ENCODE results near the gene ICA1.

The ICA1 gene

DNA sequence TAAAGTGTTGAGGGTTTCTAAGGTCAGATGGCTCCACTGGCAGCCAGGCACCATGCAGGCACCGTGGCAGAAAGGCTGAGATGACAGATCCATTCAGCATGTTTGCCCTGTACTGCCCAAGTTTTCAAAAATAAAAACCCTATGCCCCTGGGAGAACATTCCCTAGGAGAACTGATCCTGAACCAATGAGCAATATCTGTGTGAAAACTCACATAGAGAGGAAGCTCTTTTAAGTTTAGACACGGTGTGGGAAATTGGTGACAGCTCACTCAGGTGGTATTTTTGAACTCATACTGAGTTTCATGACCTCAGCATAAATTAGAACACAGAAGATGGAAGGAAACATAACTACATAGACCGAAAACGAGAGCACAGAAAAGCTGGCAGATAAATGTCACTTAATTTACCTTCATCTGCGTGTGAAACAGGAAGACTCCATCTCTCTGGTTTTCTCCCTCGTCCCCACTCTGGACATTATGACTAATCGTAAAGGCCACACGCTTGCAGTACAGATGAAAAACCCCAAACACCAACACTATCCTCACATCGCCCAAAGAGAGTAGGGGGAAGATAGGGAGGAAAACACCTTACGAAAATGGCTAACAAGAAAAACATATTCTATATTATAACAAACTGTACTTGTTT, 127.8 kb downstream of the ICA1 start:
- DNase-seq = no peak

DNA sequence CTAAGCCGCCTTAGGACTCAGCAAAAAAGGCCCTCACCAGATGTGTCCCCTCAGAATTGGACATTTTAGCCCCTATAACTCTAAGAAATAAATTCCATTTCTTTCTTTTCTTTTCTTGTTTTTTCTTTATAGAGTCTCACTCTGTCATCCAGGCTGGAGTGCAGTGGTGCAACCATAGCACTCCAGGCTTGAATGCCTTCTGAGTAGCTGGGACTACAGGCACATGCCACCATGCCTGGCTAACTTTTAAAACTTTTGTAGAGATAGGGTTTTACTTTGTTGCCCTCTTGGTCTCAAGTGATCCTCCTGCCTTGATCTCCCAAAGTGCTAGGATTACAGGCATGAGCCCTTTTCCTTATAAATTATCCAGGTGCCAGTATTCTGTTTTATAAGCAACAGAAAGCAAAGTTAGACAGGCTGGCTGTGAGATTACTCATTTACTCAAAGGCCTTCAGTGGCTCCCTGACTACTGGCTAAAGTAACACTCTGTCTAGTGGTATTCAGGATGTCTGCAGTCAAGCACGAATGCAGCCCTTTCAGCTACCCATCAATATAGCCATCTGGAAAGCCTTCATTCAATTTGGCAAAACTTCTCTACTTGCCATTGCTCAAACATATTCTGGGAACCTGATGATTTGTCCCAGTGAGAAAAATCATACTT, 128.6 kb downstream of the ICA1 start:
- DNase-seq = no peak

DNA sequence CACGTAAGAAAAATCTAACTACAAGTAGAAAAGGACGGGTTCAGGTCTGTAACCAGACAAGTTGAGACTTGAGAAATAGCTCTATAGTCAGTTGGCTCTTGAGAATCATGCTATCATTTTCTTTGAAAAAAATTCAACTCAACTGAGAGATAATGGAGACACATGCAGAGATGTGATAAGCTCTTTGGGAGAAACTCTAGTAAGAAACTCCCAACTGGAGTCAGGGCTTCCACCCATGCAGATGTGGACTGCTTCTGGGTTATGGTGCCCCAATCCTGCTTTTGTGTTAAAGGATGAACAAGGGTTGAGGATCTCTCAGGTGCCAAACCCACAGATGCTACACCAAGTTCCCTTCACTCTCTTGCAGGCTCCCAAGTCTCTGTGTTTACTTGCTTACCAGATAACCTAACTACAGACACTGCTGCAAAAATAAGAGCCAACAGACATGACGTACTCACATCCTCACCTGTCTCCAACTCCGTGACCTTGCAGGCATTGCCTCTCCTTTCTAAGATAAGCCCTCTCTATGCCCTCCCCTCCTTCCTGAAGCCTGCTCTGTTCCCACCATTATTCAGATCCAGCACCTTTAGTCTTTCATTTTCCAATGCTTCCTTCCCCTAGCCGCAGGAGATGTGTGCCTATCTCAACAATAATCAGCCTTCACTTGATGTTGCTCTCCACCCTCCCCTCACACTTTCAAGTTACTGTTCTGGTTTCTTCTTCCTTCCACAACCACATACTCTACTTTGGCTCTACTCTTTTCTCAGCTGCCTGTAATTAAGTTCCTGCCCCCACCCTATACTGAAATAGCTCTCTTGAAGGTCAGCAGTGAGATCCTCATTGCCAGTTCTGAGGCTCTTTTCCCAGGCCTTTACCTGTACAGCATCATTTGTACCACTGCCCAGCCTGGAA, 130.0 kb downstream of the ICA1 start:
- no peak for DNase-seq

DNA sequence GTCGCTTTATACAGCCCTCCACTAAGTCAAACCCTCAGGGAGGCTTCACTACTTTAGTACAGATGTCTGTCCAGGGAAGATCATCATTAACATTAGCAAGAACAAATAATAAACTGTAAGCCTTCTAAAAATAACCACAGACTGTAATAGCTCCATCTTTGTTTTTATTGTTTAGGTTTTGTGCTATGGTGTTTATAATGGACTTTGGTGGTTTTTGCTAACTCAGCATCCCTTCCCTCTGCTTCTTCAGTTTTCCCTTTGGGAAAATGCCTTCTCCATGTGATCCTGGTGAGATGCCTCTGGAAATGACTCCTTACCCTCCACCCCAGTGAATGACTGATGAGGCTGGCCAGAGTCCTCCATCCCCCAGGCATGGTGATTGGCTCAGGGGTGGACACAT, 131.3 kb downstream of the ICA1 start:
- DNase-seq = no peak

DNA sequence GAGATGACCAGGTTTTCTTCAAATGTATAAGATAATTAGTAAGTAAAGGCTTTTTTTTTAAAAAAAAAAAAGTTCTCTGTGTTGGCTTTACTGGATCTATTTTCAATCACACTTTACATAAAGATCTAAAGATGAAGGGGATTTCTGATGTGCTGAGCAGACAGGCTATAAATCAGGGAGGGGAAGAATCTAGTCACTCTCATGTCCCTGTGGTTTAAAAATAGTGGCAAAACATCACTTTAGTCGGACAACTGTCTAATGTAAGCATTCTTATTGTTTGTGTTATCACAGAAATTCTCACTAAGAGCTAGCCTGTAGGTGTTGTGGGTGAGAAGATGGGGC, 132.7 kb downstream of the ICA1 start:
- DNase-seq = no peak

DNA sequence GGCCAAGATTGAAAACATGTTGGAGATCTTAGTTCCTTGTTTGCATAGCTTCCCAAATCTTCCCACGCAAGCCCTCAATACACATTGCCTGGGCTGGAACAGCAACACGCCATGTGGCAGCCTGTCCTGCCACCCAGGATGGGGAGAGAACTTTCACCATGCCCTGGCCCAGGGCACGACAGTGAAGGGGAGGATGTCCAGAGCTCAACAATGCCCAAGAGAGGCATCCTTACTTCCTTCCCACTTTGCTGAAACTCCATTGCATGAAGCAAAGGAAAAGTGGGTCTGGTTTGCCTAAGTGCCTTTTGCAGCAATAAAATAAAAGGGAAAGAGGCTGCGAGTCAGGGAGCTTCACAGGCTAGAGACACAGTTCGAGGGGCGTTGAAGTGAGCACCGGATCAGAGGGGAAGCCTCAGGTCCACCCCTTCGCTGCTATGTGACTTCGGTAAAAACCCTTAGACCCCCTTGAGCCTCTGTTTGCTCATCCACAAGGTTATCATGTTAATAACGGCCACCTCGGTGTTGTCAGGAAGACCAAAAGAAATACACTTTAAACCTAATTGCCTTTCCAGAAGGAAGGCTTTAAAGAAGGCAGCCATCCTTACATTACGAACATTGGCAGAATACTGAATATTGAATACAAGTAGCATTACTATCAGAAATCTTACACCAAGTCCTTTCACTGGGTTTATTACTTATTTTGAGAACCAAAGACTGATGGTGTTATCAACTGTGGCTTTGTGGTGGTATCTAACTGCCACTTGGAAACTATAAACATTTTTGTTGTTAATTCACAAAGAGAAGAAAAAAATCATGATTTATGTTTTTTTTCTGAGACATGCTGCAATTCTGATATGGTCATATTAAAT, 133.3 kb downstream of the ICA1 start:
- DNase-seq = no peak

DNA sequence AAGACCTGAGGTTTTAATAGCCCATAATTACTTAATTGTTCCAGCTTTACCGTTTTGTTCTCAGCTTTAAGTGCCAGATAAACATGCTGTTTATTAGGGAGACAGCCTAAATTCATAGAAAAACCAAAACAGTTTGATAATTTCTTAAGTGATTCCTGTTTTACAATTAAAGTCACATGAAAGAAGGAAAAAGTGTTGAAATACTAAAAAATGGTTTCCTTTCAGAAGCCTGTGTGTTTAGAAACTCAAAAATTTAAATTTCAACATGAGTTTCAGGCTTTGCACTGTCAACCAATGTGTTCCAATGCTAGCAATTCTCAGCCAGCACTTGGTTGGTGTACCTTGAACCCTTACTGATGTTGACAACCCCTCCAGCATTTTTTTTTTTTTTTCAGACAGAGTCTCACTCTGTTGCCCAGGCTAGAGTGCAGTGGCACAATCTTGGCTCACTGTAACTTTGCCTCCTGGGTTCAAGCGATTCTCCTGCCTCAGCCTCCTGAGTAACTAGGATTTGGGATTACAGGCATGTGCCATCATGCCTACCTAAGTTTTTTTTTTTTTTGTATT, 135.3 kb downstream of the ICA1 start:
- DNase-seq = no peak

DNA sequence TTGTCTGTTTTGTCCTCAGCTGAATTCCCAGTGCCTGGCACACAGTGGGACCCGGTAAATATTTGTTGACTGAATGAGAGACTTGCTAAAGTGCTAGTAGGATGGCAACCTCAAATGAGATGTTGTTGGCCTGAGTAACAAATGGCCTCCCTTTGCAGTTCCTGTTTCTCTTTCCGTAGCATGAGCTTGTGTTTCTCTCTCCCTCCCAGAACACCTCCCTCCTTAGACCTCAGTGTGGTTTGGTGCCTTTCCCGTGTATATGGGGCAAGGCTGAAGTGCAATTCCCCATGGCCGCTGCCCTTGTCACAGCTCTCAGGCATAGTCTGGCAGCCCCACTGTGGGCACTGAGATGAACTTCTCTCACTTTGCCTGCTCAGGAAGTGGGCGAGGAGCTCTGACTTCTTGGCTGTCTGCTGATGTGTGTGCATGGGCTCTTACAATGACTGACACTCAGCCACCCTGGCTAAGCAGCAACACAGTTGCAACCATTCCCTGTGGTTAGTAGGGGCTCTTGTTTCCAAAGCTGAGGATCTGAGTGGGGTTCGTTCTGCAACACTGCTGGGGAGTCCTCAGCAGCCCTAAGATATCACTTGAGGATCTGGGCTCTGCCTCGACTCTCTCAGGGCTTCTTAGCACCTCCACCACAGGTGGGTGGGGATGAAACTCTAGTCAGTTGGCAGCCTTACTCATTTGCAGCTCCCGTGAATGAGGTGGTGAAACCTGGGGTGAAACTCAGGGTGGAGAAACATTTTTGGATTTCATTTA, 136.1 kb downstream of the ICA1 start:
- no peak for DNase-seq

DNA sequence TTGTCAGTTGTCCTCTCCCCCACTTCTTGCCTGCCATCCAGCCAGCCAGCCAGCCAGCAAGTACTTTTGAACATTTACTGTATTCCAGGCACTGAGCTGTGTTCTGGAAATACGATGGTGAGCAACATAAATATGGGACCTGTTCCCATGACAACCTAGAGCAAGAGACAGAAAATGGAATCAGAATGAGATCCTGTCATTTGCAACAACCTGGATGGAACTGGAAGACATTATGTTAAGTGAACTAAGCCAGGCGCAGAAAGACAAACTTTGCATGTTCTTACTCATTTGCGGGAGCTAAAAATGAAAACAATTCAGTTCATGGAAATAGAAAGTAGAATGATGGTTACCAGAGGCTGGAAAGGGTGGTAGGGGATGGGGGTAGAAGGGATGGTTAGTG, 140.7 kb downstream of the ICA1 start:
- DNase-seq = no peak

DNA sequence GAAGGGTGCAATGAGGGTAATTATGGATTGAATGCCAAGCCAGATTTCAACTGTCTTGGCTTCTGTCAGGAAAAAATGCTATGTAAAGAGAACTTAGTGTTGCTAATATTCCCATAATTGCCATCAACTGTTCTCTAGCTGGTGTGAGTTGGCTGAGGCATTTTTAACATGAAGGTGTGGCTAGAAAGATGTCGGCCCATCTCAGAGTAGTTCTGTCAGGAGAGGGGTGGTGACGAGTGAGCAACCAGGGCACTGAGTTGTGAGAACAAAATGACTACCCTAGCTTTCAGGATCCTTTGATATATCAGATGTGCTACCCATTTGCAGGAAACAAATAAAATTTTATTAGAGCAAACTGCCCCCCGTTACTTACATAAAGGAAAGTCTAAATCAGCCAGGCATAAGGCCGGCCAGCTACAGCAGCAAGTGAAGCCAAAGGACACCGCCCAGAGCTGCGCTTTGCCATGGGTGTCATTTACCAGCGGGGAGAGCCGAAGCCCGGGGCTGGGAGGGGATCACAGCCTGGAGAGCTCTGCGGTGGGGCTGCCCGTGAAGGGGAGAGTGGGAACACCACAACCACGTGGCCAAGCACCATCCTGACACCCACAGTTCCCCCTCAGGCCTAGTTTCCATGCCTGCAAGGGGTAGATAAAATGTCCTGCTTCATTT, 141.4 kb downstream of the ICA1 start:
- DNase-seq = no peak

DNA sequence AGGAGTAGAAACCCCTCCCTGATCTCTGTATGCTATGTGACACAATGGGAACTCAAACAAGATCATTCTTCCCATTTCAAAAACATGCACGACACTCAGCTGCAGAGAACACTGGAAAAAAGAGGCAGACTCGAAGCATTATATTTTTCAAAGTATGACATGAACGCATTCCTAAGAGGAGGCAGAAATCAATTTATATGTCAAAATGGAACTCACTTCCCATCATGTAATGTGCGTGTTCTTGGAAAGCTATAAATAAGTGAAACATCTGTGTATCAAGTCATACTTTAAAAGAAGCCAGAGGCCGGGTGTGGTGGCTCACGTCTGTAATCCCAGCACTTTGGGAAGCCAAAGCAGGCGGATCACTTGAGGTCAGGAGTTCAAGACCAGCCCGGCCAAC, 142.7 kb downstream of the ICA1 start:
- no peak for DNase-seq

DNA sequence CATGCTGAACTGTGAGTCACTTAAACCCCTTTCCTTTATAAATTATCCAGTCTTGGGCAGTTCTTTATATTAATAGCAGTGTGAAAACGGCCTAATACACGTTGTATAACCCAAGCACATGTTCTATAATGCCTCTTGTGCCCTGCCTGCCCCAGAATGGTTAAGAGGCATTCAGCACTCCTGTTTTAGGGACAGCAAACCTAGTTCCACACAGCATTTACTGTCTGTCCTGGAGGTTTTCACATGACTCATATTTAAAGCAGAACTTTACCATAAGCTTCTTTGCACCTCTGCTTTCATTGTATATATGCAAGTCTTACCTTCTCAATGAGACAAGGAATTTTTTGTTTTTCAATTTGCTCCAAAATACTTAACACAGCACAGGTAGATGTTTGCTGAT, 144.8 kb downstream of the ICA1 start:
- DNase-seq = no peak

DNA sequence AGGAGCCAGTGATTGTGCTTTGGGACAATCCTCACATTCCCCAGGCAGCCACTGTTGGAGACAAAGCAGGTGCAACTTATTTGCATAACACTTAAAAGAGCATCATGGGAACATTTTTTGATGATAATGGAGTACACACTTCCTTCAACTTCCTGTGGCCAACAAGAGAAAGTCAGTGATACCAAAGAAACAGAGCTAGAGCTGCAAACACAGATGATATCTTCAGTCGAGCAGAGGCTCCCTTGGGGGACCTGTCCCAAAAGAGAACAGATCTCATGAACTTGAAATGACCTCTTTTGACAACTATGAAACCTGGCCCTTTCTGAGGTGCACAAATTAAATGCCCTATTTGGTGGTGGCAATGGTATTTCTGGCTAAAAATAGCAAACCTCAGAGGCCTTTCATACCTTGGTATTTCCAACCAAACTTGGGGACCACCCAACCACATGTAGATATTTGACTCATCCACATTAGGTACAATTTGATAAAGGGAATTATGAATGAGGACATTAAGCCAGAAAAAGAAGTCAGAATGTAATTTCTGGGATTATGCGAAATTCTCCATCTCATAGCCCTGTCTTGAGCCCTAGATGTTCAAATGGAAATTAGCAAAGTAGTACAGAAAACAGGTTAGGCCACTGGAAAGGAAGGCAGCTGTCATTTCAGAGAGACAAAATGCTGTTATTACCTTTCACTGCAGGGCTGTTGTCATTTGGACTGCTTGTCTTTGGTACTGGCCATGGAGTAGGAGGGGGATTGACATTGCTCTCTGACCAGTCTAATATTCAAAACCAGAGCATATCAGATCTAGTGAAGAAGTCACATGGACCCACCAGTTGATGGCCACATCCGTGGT, 146.2 kb downstream of the ICA1 start:
- DNase-seq = no peak

DNA sequence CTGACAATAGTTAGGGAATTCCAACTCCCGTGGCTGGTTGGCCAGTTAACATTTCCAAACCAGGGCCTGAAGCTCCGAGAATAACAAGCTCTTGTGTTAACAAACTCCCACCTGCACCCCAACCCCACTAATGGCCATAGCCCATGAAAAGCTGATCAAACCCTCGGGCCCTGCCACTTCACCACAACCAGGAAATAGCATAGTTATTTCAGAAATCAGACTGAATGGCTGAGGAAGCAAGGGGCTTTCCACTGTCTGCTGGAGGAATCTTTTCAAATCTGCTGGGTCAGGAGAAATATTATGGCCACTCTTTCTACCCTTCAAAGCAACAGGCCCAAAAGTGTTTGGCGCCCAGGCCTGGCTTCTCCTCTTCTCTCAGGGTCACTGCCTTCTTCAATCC, 147.8 kb downstream of the ICA1 start:
- no peak for DNase-seq

DNA sequence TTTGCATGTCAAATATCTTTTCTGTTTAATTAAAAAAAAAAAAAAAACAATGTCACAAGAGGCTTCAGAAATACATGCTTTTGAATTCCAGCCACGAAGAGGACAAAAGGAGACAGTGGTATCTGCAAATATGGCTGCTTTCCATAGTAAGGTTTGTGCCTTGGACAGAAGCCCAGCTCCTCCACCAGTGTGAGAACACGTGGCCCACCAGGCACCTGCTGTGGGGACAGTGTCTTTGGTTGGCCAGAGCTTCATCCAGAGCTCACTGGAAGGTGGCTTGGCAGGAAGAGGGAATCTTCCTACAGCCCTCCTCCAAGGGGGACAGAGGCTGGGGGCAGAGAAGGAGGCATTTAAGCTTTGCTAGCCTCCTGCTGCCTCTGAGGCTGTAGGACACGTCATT, 148.8 kb downstream of the ICA1 start:
- no peak for DNase-seq

DNA sequence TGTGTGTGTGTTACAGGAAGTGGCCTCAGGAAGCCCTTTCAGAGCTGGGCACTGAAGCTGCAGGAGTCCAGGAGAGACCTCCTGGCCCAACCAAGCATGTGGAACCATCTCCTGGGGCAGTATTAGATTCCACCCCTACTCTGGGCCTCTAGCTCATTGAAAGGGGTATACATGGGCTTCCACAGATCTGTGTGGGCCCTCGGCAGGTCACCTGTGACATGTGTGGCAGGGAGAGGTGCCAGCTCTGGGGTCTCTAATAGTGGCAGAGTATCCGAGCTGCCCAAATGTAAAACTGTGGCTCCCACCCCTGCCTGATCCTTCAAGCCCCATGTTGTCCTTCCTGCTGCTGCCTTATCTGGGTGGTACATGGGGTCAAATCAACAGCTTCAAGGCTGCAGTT, 149.3 kb downstream of the ICA1 start:
- no peak for DNase-seq

DNA sequence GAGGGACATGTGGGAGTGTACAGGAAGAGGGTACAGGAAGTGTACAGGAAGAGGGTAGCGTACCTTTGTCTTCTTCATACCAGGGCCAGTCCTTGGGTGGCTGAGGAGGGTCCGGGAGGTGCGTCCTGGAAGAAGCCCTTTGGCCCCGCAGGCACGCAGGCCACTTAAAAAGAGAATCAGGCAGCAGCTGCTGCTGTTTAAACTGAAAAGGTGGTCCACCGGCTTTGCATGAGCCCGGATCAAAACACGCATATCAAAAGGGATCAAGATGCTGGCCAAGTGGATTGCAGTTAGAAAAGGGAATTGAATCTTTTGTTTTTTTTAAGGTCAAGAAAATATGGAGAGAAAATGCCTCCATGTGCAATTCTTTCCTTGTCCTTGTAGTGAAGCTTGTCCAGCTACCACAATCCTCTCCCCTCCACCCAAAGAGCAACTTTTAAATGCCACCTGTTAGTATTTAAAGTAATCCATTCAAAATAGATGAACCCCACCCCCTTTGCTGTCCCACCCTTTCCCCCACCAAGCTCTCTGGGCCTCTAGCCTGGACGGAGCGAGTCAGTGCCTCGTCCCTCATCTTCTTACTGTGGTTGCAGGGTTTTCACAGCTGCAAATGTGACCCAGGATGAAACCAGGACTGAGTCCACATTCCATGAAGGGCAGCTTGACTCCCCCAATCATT, 150.5 kb downstream of the ICA1 start:
- DNase-seq = no peak
